ENCODE results near the gene TRPV6. TPM values are rescaled to one million over a fixed set of nuclear protein-coding genes. Genes with fewer than 3 reads are reported as not detected.

Gene TRPV6
- total and polyA plus RNA-seq, 2 experiments from 2014 or later, result not detected

DNA sequence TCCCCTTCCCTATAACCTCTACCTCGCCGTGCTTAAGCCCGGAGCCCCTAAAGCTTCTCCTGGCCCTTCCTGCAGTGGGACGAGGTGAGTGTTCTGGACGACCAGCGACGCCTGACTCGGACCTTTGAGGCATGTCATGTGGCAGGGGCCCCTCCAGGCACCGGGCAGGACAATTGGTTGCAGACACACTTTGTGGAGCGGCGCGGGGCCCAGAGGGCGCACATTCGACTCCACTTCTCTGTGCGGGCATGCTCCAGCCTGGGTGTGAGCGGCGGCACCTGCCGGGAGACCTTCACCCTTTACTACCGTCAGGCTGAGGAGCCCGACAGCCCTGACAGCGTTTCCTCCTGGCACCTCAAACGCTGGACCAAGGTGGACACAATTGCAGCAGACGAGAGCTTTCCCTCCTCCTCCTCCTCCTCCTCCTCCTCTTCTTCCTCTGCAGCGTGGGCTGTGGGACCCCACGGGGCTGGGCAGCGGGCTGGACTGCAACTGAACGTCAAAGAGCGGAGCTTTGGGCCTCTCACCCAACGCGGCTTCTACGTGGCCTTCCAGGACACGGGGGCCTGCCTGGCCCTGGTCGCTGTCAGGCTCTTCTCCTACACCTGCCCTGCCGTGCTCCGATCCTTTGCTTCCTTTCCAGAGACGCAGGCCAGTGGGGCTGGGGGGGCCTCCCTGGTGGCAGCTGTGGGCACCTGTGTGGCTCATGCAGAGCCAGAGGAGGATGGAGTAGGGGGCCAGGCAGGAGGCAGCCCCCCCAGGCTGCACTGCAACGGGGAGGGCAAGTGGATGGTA is 21.5 kb downstream of the TRPV6 start:
- H3K36me3 ChIP-seq (ENCODE audit: low read depth), result no peaks in the 10 kb centered on the region
- H3K9me3 ChIP-seq (ENCODE audit: low read depth), result no peaks in the 10 kb centered on the region
- 0 out of 2 replicates have a peak, but pooled peaks cover 5% of the 10 kb centered on the region for H3F3A ChIP-seq (ENCODE audit: insufficient read depth)
- H3K9me2 ChIP-seq (ENCODE audit: insufficient read depth), result no peaks in the 10 kb centered on the region
- H3K27me3 ChIP-seq (replicated peaks; ENCODE audit: insufficient read depth), result peaks cover 6% of the 10 kb centered on the region
- H3K27ac ChIP-seq, result no peak overlapping the region
- H3K9ac ChIP-seq, result no peak overlapping the region
- no peak overlapping the region for H2AFZ ChIP-seq
- no peaks in the 10 kb centered on the region for H4K20me1 ChIP-seq (ENCODE audit: insufficient read depth)
- in situ Hi-C loops (cut with MboI), result no loop called here
- WGBS, 2 experiments (ENCODE audit: low coverage in 1 of 2, low lambda C conversion rate in 2 of 2, missing lambda C conversion rate in 2 of 2), result 74 to 79% methylated on average over 29 to 37 of the region's 37 CpGs
- H3K4me1 ChIP-seq (ENCODE audit: insufficient read depth), result no peaks in the 10 kb centered on the region
- TF ChIP-seq EZH2 (IDR thresholded peaks at IDR 0.05; ENCODE audit: insufficient read depth, poor library complexity, severe bottlenecking), result no peak
- TF ChIP-seq EZH2phosphoT487 (IDR thresholded peaks at IDR 0.05; ENCODE audit: insufficient read depth, low read depth), result no peak
- no peak overlapping the region for H3K4me3 ChIP-seq
- DNase-seq, result no peak
- H3K4me2 ChIP-seq (ENCODE audit: unreplicated experiment), result no peak overlapping the region
- no peaks in the 10 kb centered on the region for H3K79me2 ChIP-seq (ENCODE audit: insufficient read depth)

- 49 to 53% methylated on average over 7 of the region's 7 CpGs for WGBS, 2 experiments (ENCODE audit: low coverage in 1 of 2, low lambda C conversion rate in 2 of 2, missing lambda C conversion rate in 2 of 2)
- no peak overlapping the region for H3K4me3 ChIP-seq
- H3K4me1 ChIP-seq (ENCODE audit: insufficient read depth), result no peaks in the 10 kb centered on the region
- peaks cover 6% of the 10 kb centered on the region for H3K27me3 ChIP-seq (replicated peaks; ENCODE audit: insufficient read depth)
- H3K9ac ChIP-seq, result no peak overlapping the region
- no peak for TF ChIP-seq EZH2phosphoT487 (IDR thresholded peaks at IDR 0.05; ENCODE audit: insufficient read depth, low read depth)
- H3K9me3 ChIP-seq (ENCODE audit: low read depth), result no peaks in the 10 kb centered on the region
- H3K79me2 ChIP-seq (ENCODE audit: insufficient read depth), result no peaks in the 10 kb centered on the region
- H4K20me1 ChIP-seq (ENCODE audit: insufficient read depth), result no peaks in the 10 kb centered on the region
- in situ Hi-C loops (cut with MboI), result no loop called here
- no peaks in the 10 kb centered on the region for H3K9me2 ChIP-seq (ENCODE audit: insufficient read depth)
- H3K4me2 ChIP-seq (ENCODE audit: unreplicated experiment), result no peak overlapping the region
- no peak overlapping the region for H3K27ac ChIP-seq
- no peak for DNase-seq
- H3F3A ChIP-seq (ENCODE audit: insufficient read depth), result 0 out of 2 replicates have a peak, but pooled peaks cover 5% of the 10 kb centered on the region
- H2AFZ ChIP-seq, result no peak overlapping the region
- no peaks in the 10 kb centered on the region for H3K36me3 ChIP-seq (ENCODE audit: low read depth)
These were observed 22.7 kb downstream of the TRPV6 start for GRCh38 chr7:142862786-142863400.

- H3K36me3 ChIP-seq (ENCODE audit: low read depth), result no peaks in the 10 kb centered on the region
These were observed 23.2 kb downstream of the TRPV6 start for GRCh38 chr7:142862351-142862750.

GRCh38 chr7:142860968-142861367 is 24.6 kb downstream of the TRPV6 start:
- Histone ChIP-seq H3K9me2 (ENCODE audit: insufficient read depth) (no peaks in the 10 kb centered on the region), H3F3A (ENCODE audit: insufficient read depth) (0 out of 2 replicates have a peak, but pooled peaks cover 5% of the 10 kb centered on the region), H2AFZ (no peak overlapping the region), H4K20me1 (ENCODE audit: insufficient read depth) (no peaks in the 10 kb centered on the region), H3K9me3 (ENCODE audit: low read depth) (no peaks in the 10 kb centered on the region), H3K36me3 (ENCODE audit: low read depth) (no peaks in the 10 kb centered on the region), H3K4me3 (no peak overlapping the region), H3K4me2 (ENCODE audit: unreplicated experiment) (no peak overlapping the region), H3K27ac (no peak overlapping the region), H3K4me1 (ENCODE audit: insufficient read depth) (no peaks in the 10 kb centered on the region), H3K27me3 (replicated peaks; ENCODE audit: insufficient read depth) (peaks cover 6% of the 10 kb centered on the region), H3K79me2 (ENCODE audit: insufficient read depth) (no peaks in the 10 kb centered on the region), H3K9ac (no peak overlapping the region)
- in situ Hi-C loops (cut with MboI), result no loop called here
- no peak for DNase-seq
- 66 to 67% methylated on average over 3 of the region's 3 CpGs for WGBS, 2 experiments (ENCODE audit: low coverage in 1 of 2, low lambda C conversion rate in 2 of 2, missing lambda C conversion rate in 2 of 2)
- no peak for TF ChIP-seq EZH2 (IDR thresholded peaks at IDR 0.05; ENCODE audit: insufficient read depth, poor library complexity, severe bottlenecking)

More at GRCh38 chr7:142862351-142862750, 23.2 kb downstream of the TRPV6 start:
- WGBS, 2 experiments (ENCODE audit: low coverage in 1 of 2, low lambda C conversion rate in 2 of 2, missing lambda C conversion rate in 2 of 2), result 74 to 75% methylated on average over 4 of the region's 4 CpGs
- H3K27me3 ChIP-seq (replicated peaks; ENCODE audit: insufficient read depth), result peaks cover 6% of the 10 kb centered on the region
- H3K4me2 ChIP-seq (ENCODE audit: unreplicated experiment), result no peak overlapping the region
- H3K9me3 ChIP-seq (ENCODE audit: low read depth), result no peaks in the 10 kb centered on the region
- no peak overlapping the region for H3K27ac ChIP-seq
- no peak overlapping the region for H3K4me3 ChIP-seq
- no peaks in the 10 kb centered on the region for H3K4me1 ChIP-seq (ENCODE audit: insufficient read depth)
- no peaks in the 10 kb centered on the region for H4K20me1 ChIP-seq (ENCODE audit: insufficient read depth)
- H3K9me2 ChIP-seq (ENCODE audit: insufficient read depth), result no peaks in the 10 kb centered on the region
- no peaks in the 10 kb centered on the region for H3K79me2 ChIP-seq (ENCODE audit: insufficient read depth)
- 0 out of 2 replicates have a peak, but pooled peaks cover 5% of the 10 kb centered on the region for H3F3A ChIP-seq (ENCODE audit: insufficient read depth)
- no peak overlapping the region for H3K9ac ChIP-seq
- TF ChIP-seq EZH2phosphoT487 (IDR thresholded peaks at IDR 0.05; ENCODE audit: insufficient read depth, low read depth) (no peak), EZH2 (IDR thresholded peaks at IDR 0.05; ENCODE audit: insufficient read depth, poor library complexity, severe bottlenecking) (no peak)
- no peak overlapping the region for H2AFZ ChIP-seq
- in situ Hi-C loops (cut with MboI), result no loop called here
- DNase-seq, result no peak

Measured in GM23248 (cell line).